NCI-H128 (cell line): ENCODE data around the gene GARIN5B.
A peak's percentile ranks its signal among the peaks of the same experiment; 100 is the strongest.

Source experiments
- DNase-seq: peaks from one replicate; lab custom pipeline; 2025; ENCODE audit not compliant: unreplicated experiment; lab: John Stamatoyannopoulos, UW

The GARIN5B gene

GRCh38 chr19:55389386-55390317 is 26.6 kb upstream of the GARIN5B start:
- no peak for DNase-seq

- no peak for DNase-seq
Measured at GRCh38 chr19:55387736-55388497, 24.9 kb upstream of the GARIN5B start.

- no peak for DNase-seq
Measured at GRCh38 chr19:55386493-55386971, 23.5 kb upstream of the GARIN5B start.

GRCh38 chr19:55385724-55386492 is 22.8 kb upstream of the GARIN5B start, which contains the start of gene RPL28:
RPL28 (plus strand) TSS chr19:55385932; CDS start chr19:55386358, 426 bp downstream.
- peak; percentile 99 for DNase-seq

- DNase-seq = peak; percentile 95
Measured at GRCh38 chr19:55384920-55385723, 22.1 kb upstream of the GARIN5B start.

GRCh38 chr19:55384131-55384919 is 21.3 kb upstream of the GARIN5B start, which contains the start of gene TMEM238:
TMEM238 (minus strand) TSS chr19:55384292; CDS start chr19:55384259, 33 bp downstream.
- no peak for DNase-seq

GRCh38 chr19:55383279-55384130 is 20.4 kb upstream of the GARIN5B start:
- DNase-seq = no peak

- DNase-seq = no peak
Measured at GRCh38 chr19:55382522-55383054, 19.5 kb upstream of the GARIN5B start.

- DNase-seq = no peak
Measured at GRCh38 chr19:55382013-55382412, 19.0 kb upstream of the GARIN5B start.

GRCh38 chr19:55379174-55379573 is 16.1 kb upstream of the GARIN5B start:
- no peak for DNase-seq

GRCh38 chr19:55377356-55378131 is 14.5 kb upstream of the GARIN5B start:
- no peak for DNase-seq

- no peak for DNase-seq
Measured at GRCh38 chr19:55376241-55376933, 13.3 kb upstream of the GARIN5B start, which contains the start of gene TMEM190. TMEM190 (plus strand) TSS chr19:55376826; CDS start chr19:55376854, 28 bp downstream.

- no peak for DNase-seq
Measured at GRCh38 chr19:55373993-55374757, 11.1 kb upstream of the GARIN5B start.

- no peak for DNase-seq
Measured at GRCh38 chr19:55373306-55373992, 10.4 kb upstream of the GARIN5B start.
